Renal cortex interstitium (tissue), 11 donors: ENCODE results near the gene THRB. TPM values are rescaled to one million over a fixed set of nuclear protein-coding genes. Genes with fewer than 3 reads are reported as not detected.

ENCODE experiments used
- DNase-seq, 11 donors: peaks; one replicate each; pipeline ENCODE4 v3.0.0-alpha.2; 2013; ENCODE audit warnings: low read depth in 9 of 11, low spot score in 4 of 11; ENCODE audit errors: extremely low read depth in 1 of 11
- polyA plus RNA-seq, 3 donors: library from polyadenylated mRNA; unstranded; fragments of 120-200 nt; gene quantifications; one replicate each; pipeline ENCODE4 v1.2.1, GENCODE V29; 2013; ENCODE audit not compliant: insufficient read length in 3 of 3

THRB gene
- polyA plus RNA-seq, 3 donors = 23.3 to 33.9 (median 26.7) TPM

- no peak for DNase-seq
Measured at GRCh38 chr3:24470277-24470676, 24.4 kb downstream of the THRB start.

- DNase-seq = no peak
Measured at GRCh38 chr3:24464389-24464788, 30.3 kb downstream of the THRB start.

GRCh38 chr3:24462737-24463136, 31.9 kb downstream of the THRB start:
- DNase-seq = no peak

- no peak for DNase-seq
Measured at GRCh38 chr3:24460974-24461373, 33.7 kb downstream of the THRB start.

- no peak for DNase-seq
Measured at GRCh38 chr3:24457719-24458118, 36.9 kb downstream of the THRB start.

GRCh38 chr3:24454856-24455255, 39.8 kb downstream of the THRB start:
- DNase-seq = no peak

- no peak for DNase-seq
Measured at GRCh38 chr3:24454393-24454792, 40.3 kb downstream of the THRB start.

- DNase-seq = no peak
Measured at GRCh38 chr3:24451461-24452099, 43.1 kb downstream of the THRB start.

GRCh38 chr3:24450160-24450907, 44.3 kb downstream of the THRB start:
- DNase-seq = no peak

GRCh38 chr3:24447836-24448235, 46.8 kb downstream of the THRB start:
- DNase-seq = no peak

- no peak for DNase-seq
Measured at GRCh38 chr3:24446032-24446431, 48.6 kb downstream of the THRB start.

GRCh38 chr3:24443476-24443875, 51.2 kb downstream of the THRB start:
- DNase-seq = no peak

- DNase-seq = no peak
Measured at GRCh38 chr3:24440760-24441464, 53.7 kb downstream of the THRB start.

- DNase-seq = no peak
Measured at GRCh38 chr3:24439021-24439420, 55.6 kb downstream of the THRB start.

- DNase-seq = peak in 1 of 11 donors; percentile 38
Measured at GRCh38 chr3:24437326-24437725, 57.3 kb downstream of the THRB start.

GRCh38 chr3:24435584-24435983, 59.1 kb downstream of the THRB start:
- DNase-seq = no peak

- no peak for DNase-seq
Measured at GRCh38 chr3:24434651-24435050, 60.0 kb downstream of the THRB start.

GRCh38 chr3:24433838-24434591, 60.6 kb downstream of the THRB start:
- no peak for DNase-seq

GRCh38 chr3:24432989-24433388, 61.7 kb downstream of the THRB start:
- no peak for DNase-seq

- no peak for DNase-seq
Measured at GRCh38 chr3:24428481-24428880, 66.2 kb downstream of the THRB start.
